ENCODE data around the gene AOPEP. TPM values are rescaled to one million over a fixed set of nuclear protein-coding genes. Genes with fewer than 3 reads are reported as not detected.

The AOPEP gene
- total and polyA plus RNA-seq, 2 of the 13 experiments (the other 11 are each of a cell fraction or from before 2014, with no cell fraction given) = 22.2 to 41.6 TPM

DNA sequence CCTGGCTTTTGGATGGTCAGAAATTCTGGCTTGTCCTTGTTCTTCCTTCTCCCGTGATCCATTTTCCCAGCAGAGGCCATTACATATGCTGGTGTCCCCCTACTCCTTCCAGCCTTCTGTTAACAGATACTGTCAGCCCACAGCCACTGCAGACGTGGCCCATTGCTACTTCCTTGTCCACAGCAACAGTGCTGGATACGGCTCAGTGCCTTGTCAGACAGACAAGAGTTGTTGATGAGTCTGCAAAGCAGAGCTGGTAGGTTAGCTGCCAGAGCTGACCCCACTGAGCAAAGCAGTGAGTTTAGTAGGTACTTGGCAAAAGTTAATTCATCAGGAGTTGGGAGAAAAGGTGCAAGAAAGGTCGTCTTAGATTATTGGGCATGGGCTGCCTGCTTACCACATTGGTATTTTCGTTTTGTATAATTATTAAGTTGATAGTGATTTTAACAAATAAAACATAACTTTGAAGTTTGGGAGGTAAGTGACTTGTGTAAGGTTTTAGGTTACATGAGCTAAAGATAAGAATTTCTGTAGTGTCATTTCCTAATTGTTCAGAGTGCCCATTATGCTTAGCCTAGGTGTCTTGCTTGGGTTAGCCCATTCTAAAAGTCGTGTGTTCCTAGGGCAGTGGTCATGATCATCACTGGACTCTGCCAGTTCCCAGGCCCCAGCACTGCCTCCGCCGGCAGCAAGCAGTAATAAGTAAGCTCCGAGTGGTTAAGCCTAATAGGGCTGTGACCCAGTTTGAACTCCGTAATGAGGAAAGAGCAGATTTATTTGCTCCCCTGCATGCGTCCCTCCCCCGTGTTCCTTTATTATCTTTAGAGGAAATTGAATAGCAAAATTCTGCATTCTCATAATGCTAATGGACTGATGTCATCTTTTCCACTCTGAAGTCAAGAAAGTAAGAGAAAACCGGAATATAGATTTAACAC, 299.0 kb downstream of the AOPEP start (continued):
- TF ChIP-seq, protein P1, sequence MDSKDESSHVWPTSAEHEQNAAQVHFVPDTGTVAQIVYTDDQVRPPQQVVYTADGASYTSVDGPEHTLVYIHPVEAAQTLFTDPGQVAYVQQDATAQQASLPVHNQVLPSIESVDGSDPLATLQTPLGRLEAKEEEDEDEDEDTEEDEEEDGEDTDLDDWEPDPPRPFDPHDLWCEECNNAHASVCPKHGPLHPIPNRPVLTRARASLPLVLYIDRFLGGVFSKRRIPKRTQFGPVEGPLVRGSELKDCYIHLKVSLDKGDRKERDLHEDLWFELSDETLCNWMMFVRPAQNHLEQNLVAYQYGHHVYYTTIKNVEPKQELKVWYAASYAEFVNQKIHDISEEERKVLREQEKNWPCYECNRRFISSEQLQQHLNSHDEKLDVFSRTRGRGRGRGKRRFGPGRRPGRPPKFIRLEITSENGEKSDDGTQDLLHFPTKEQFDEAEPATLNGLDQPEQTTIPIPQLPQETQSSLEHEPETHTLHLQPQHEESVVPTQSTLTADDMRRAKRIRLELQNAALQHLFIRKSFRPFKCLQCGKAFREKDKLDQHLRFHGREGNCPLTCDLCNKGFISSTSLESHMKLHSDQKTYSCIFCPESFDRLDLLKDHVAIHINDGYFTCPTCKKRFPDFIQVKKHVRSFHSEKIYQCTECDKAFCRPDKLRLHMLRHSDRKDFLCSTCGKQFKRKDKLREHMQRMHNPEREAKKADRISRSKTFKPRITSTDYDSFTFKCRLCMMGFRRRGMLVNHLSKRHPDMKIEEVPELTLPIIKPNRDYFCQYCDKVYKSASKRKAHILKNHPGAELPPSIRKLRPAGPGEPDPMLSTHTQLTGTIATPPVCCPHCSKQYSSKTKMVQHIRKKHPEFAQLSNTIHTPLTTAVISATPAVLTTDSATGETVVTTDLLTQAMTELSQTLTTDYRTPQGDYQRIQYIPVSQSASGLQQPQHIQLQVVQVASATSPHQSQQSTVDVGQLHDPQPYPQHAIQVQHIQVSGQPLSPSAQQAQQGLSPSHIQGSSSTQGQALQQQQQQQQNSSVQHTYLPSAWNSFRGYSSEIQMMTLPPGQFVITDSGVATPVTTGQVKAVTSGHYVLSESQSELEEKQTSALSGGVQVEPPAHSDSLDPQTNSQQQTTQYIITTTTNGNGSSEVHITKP (CRISPR knock-in tag; IDR thresholded peaks at IDR 0.05; ENCODE audit: low read depth) = peak; percentile 61; the same call in 1 of the 2 replicates
- TF ChIP-seq, protein P2, sequence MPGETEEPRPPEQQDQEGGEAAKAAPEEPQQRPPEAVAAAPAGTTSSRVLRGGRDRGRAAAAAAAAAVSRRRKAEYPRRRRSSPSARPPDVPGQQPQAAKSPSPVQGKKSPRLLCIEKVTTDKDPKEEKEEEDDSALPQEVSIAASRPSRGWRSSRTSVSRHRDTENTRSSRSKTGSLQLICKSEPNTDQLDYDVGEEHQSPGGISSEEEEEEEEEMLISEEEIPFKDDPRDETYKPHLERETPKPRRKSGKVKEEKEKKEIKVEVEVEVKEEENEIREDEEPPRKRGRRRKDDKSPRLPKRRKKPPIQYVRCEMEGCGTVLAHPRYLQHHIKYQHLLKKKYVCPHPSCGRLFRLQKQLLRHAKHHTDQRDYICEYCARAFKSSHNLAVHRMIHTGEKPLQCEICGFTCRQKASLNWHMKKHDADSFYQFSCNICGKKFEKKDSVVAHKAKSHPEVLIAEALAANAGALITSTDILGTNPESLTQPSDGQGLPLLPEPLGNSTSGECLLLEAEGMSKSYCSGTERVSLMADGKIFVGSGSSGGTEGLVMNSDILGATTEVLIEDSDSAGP (CRISPR knock-in tag; IDR thresholded peaks at IDR 0.05; ENCODE audit: borderline replicate concordance) = no peak
- TF ChIP-seq ZC3H13 (CRISPR knock-in tag; IDR thresholded peaks at IDR 0.05) (no peak), NPAS2 (CRISPR knock-in tag; IDR thresholded peaks at IDR 0.05; ENCODE audit: borderline replicate concordance) (no peak), MYC (CRISPR knock-in tag; IDR thresholded peaks at IDR 0.05; ENCODE audit: borderline replicate concordance) (peak; percentile 38; the same call in 1 of the 2 replicates), ZNF34 (CRISPR knock-in tag; IDR thresholded peaks at IDR 0.05; ENCODE audit: borderline replicate concordance) (no peak), ELF1 (CRISPR knock-in tag; IDR thresholded peaks at IDR 0.05) (no peak), PCBP1 (IDR thresholded peaks at IDR 0.05; ENCODE audit: borderline replicate concordance, low read depth, low read length) (no peak), STAG1 (CRISPR knock-in tag; IDR thresholded peaks at IDR 0.05) (peak; percentile 42), SNAPC2 (CRISPR knock-in tag; IDR thresholded peaks at IDR 0.05) (no peak), RFX5 (IDR thresholded peaks at IDR 0.05; ENCODE audit: low read depth, low read length) (no peak), TMF1 (CRISPR knock-in tag; IDR thresholded peaks at IDR 0.05; ENCODE audit: low read depth) (no peak), ZFX (CRISPR knock-in tag; IDR thresholded peaks at IDR 0.05; ENCODE audit: low read depth) (peak; percentile 26; the same call in 1 of the 2 replicates), ZFP90 (CRISPR knock-in tag; IDR thresholded peaks at IDR 0.05; ENCODE audit: borderline replicate concordance) (no peak), BRD4 (CRISPR knock-in tag; IDR thresholded peaks at IDR 0.05) (no peak), REXO4 (CRISPR knock-in tag; IDR thresholded peaks at IDR 0.05; ENCODE audit: borderline replicate concordance) (no peak)
- TF ChIP-seq, protein P3, sequence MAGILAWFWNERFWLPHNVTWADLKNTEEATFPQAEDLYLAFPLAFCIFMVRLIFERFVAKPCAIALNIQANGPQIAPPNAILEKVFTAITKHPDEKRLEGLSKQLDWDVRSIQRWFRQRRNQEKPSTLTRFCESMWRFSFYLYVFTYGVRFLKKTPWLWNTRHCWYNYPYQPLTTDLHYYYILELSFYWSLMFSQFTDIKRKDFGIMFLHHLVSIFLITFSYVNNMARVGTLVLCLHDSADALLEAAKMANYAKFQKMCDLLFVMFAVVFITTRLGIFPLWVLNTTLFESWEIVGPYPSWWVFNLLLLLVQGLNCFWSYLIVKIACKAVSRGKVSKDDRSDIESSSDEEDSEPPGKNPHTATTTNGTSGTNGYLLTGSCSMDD (CRISPR knock-in tag; IDR thresholded peaks at IDR 0.05) = no peak
- TF ChIP-seq, protein P4, sequence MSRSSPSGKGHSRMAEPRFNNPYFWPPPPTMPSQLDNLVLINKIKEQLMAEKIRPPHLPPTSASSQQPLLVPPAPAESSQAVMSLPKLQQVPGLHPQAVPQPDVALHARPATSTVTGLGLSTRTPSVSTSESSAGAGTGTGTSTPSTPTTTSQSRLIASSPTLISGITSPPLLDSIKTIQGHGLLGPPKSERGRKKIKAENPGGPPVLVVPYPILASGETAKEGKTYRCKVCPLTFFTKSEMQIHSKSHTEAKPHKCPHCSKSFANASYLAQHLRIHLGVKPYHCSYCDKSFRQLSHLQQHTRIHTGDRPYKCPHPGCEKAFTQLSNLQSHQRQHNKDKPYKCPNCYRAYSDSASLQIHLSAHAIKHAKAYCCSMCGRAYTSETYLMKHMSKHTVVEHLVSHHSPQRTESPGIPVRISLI (CRISPR knock-in tag; IDR thresholded peaks at IDR 0.05; ENCODE audit: borderline replicate concordance) = no peak
